Measurements from ENCODE around the gene JCAD.

The JCAD gene

DNA sequence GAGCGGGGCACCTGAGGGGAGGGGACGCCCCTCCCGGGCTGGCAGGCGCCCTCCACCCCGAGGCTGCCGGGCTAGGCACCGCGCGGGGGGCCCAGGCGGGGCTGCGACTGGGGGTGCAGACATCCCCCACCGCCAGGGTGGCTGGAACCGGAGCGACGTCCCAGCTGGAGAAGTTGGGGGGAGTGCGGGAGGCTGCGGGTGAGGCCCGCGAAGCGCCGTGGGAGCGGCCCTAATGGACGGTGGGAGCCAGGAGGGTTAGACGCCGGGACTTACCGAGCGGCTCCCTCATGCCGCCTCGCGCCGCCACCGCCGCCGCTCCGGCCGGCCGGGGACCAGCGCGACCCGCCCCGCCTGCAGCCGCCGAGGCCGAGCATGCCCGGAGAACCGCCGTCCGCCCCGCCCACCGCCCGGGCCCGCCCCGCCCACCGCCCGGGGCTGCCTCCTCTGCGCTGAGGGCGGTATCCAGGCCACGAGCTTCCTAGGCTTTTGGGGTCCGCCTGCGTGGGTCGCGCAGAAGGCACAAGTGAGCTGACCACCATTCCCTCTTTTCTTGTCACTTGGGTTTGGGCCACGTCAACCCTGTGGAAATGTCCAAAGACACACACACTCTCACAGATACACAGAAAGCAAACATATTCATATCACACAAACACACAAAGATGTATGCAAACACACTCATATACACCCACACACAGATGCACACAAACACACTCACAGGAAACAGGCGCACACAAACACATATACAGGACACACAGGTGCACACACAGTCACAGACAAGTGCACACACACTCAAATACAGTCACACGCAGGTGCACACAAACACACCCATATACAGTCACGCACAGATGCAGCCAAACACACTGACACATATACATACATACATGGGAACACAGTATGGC is at the start of gene JCAD:
Gene JCAD, minus strand, starts transcription at position 378 of the 899 bp plus-strand sequence. CDS start 11,774 bp downstream, outside the sequence.
- peak; percentile 37 for DNase-seq (ENCODE audit: low read depth)

GRCh38 chr10:30106987-30107386 is 47.6 kb upstream of the JCAD start:
- no peak for DNase-seq (ENCODE audit: low read depth)

DNA sequence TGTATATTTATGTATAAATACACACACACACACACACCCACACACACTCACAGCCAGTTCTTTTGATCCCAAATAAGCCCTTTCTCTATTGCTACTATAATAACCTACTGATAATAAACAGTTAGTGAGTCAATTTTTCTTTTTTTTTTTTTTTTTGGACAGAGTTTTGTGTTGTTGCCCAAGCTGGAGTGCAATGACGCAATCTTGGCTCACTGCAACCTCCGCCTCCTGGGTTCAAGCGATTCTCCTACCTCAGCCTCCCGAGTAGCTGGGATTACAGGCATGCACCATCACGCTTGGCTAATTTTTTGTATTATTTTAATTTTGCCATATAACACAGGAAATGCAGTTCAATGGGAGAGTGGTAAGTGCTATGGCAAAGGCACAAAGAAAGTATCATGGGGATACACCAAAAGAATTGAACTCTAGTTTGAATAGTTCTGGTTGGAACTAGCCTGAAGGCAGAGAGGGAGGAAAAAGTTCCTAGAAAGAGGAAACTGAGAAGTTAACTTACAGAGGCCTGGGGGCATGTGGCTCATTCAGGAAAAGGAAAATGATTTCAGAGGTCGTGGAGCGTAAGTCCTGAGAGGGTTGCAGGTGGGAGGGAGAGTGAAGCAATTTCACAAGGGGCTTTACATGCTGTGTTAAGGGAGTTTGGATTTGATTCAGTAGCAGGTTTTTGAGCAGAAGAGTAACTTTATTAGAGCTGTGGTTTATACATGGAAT is 44.4 kb upstream of the JCAD start:
- peak; percentile 14 for DNase-seq (ENCODE audit: low read depth)

DNA sequence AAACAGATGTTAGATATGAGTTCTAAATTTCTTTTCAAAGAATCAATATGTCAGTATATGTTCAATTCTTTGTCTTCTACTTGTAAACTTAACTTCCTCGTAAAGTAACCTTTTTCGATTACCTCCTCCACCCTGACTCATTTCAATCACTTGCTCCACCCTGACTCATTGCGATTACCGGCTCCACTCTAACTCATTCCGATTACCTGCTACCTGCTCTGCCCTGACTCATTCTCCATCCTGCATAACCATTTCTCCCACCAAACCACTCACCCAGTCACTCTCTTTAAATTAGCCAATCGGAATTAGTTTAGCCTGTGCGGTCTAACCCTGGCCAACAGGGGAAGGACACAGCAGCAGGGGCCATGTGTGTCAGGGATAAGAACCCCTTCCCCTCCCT is 40.3 kb upstream of the JCAD start:
- peak; percentile 13 for DNase-seq (ENCODE audit: low read depth)

DNA sequence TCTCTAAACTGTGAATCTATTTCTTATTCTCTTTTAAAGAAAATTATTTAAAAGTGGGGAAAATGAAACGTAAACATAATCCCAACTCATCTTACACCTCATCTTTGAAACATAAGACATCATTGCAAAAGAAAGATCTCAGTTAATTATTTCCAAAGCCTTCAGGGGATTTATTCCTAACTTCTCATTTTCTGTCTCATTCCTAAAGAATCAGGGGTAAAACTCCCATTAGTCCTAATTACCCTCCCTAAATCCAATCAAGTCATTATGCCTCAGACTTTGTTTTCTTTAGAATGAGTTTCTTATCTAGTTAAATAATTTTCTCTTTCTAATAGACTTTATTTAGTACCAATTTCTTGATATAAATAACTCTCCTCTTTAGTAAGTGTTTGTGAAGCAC is 39.7 kb upstream of the JCAD start:
- DNase-seq (ENCODE audit: low read depth), result no peak

DNA sequence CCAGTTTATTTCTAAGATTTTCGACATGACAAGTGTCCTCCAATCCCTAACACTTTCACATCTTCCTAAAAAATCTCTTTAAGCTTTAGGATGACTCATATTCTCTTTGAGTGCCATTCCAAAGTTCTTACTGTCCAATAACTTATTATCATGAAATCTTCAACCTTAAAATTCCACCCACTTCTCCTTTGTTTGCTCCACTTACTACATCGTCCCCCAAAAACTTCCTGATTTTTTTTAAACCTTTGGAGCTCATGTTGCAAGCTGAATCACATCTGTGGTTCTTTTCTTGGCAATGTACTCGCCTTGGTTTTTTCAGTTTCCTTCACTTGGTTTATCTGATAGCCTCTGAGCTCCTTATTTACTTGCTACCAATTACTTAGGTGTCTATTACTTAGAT is 39.2 kb upstream of the JCAD start:
- peak; percentile 76 for DNase-seq (ENCODE audit: low read depth)

GRCh38 chr10:30096564-30096963 is 37.2 kb upstream of the JCAD start:
- no peak for DNase-seq (ENCODE audit: low read depth)

GRCh38 chr10:30095631-30096422 is 36.4 kb upstream of the JCAD start:
- DNase-seq (ENCODE audit: low read depth), result no peak

DNA sequence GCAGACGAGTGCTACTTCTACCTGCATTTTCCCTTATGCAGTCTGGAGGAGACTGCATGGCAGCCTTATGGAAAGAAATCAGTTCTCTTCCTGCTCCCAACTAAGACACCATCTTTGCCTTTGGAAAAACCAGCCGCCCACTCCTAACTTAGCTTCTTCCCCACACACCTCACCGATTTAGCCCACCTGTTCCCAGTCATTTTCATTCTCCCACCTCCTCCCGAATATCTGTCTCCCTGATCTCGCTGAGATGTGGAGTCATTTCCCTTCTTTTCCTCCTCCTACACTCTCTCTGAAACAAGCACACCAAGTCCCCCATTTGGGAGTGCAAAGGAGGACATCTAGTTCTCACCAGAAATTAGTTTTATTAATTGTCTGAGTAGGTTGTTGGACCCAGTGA is 35.2 kb upstream of the JCAD start:
- no peak for DNase-seq (ENCODE audit: low read depth)

DNA sequence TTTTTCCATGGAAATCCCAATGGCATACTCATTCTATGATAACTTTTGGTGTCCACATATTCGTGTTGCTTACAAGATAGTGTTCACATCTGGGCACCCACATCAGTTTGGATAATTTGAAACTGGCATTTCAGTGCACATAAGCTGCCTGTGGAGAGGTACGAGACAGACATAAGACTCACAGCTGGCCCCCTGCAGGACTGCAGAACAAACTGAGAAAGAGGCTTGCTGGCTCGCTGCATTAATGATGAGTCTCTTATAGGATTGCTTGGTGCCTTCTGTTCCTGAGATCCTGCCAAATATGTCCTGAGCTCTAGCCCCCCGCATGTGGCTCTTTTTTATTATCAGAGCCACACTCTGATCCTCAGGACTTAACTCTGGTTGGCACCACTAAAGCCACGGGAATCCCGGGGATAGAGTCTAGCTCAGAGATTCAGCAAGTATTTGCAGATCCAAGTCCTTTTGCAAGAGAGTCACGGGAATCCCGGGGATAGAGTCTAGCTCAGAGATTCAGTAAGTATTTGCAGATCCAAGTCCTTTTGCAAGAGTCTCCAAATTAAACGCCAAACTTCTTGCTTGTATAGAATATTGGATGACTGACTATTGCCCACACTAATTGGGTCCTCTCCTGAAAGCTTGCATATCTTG is 34.0 kb upstream of the JCAD start:
- DNase-seq (ENCODE audit: low read depth), result no peak

DNA sequence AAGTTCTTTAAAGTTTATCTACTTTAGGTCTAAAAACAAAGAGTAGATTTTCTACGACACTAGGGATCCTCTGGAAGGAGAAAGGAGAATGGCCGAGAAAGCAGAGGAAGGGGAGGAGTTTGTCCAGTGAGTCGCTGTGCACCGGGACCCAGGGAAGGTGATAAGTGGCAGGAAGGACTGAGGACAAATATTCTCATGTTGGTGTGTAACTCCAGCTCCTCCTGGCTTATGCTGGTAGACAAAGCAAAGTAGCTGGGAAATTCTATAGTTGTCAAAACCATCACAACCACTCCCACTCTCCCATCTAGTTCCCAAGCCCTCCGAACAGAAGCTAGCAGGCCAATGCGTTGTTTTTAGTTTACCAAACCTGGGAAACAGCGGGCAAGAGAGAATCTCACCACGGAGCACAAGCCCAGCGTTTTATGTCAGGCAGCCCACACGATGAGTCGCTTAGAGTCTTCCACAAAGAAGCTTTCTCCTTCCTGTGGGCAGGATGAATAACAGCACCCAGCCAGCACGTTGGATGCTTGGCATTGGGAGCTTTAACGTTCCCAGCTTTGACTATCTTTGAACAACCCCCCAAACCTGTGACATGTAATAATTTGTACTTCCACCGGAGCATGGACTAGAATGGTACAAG is 32.9 kb upstream of the JCAD start:
- peak; percentile 63 for DNase-seq (ENCODE audit: low read depth)

- DNase-seq (ENCODE audit: low read depth), result no peak
Measured at GRCh38 chr10:30091136-30091535, 31.8 kb upstream of the JCAD start.

DNA sequence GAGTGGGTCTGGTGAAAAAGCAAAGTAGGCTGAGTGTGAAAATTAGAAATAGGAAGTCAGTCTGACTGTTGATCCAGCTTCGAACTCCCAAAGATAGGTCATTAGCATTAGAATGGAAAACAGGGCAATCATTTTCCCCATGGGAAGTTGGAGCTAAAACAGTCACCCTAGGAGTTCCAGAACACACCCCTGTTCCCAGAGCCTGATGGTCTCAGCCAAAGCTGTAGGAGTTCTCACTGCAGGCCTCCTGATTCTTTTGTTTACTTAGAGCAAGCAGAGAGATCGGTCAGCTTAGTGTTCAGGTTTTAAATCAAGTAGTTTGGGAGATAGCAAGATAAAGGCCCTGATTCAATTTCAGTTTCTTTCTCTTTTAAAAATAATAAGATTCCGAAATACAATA is 28.8 kb upstream of the JCAD start:
- no peak for DNase-seq (ENCODE audit: low read depth)

- no peak for DNase-seq (ENCODE audit: low read depth)
Measured at GRCh38 chr10:30083934-30084333, 24.5 kb upstream of the JCAD start.

- no peak for DNase-seq (ENCODE audit: low read depth)
Measured at GRCh38 chr10:30081182-30081581, 21.8 kb upstream of the JCAD start.

DNA sequence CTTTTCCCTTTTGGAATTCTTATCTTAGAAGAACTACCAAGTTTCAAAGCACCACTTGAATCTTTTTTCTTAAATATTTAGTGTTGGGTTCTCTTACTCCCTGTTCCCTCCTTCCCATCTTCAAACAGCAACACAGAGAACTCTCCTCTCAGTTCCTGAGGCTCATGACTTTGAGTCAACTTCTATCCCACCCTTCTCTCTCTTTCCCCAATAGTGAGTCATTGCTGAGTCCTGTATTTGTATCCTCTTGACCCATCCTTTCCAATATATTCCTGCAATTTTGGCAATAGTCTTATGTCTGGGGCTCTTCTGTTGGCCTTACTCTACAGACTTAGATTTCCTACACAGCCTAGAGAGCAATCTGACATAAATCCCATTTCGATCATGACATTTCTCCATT is 20.8 kb upstream of the JCAD start:
- peak; percentile 36 for DNase-seq (ENCODE audit: low read depth)

GRCh38 chr10:30079408-30079807 is 20.0 kb upstream of the JCAD start:
- DNase-seq (ENCODE audit: low read depth), result no peak

DNA sequence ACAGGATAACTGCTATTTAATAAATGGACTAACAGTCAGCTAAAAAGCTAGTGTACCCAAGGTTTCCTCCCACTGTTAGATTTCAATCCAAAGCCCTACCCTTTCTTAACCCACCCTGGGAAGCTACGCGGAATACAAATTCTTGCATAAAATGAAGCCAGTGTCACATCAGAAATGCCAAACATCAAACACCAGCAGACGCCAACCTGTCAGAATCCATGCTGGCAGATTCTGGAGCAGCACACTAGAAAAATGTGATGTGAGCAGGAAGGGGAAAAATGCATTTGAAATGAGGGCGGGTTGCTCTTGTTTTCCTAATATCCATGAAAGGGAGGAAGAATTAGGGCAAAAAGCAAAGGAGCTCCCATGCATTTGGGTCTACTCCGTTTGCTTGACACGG is 16.1 kb upstream of the JCAD start:
- DNase-seq (ENCODE audit: low read depth), result no peak

GRCh38 chr10:30074933-30075332 is 15.5 kb upstream of the JCAD start:
- no peak for DNase-seq (ENCODE audit: low read depth)

- no peak for DNase-seq (ENCODE audit: low read depth)
Measured at GRCh38 chr10:30074090-30074489, 14.7 kb upstream of the JCAD start.

GRCh38 chr10:30073767-30074060 is 14.3 kb upstream of the JCAD start:
- no peak for DNase-seq (ENCODE audit: low read depth)

All from ELR (cell line).